ENCODE results near the gene SLC39A7. TPM values are rescaled to one million over a fixed set of nuclear protein-coding genes. Genes with fewer than 3 reads are reported as not detected.

Gene SLC39A7
- total and polyA plus RNA-seq, 4 donors, result 8.9 to 112 (median 71.1) TPM

GRCh38 chr6:33201935-33202334, 1.3 kb downstream of the SLC39A7 start (continued):
- TF ChIP-seq ZBTB33 (IDR thresholded peaks at IDR 0.05), result no peak
- TF ChIP-seq, protein P1, sequence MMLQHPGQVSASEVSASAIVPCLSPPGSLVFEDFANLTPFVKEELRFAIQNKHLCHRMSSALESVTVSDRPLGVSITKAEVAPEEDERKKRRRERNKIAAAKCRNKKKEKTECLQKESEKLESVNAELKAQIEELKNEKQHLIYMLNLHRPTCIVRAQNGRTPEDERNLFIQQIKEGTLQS (IDR thresholded peaks at IDR 0.05), result no peak

GRCh38 chr6:33202799-33203198, 2.1 kb downstream of the SLC39A7 start:
- TF ChIP-seq CTCF (IDR thresholded peaks at IDR 0.05; ENCODE audit: low read depth, low read length, missing input control), result no peak
- TF ChIP-seq RXRA (IDR thresholded peaks at IDR 0.05), result no peak
- TF ChIP-seq, protein P1 (IDR thresholded peaks at IDR 0.05), result no peak
- TF ChIP-seq, protein P2, sequence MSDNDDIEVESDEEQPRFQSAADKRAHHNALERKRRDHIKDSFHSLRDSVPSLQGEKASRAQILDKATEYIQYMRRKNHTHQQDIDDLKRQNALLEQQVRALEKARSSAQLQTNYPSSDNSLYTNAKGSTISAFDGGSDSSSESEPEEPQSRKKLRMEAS (IDR thresholded peaks at IDR 0.05), result no peak
- TF ChIP-seq FOXA1 (IDR thresholded peaks at IDR 0.05), result no peak
- TF ChIP-seq JUND (IDR thresholded peaks at IDR 0.05), result no peak
- no peak for TF ChIP-seq EGR1 (IDR thresholded peaks at IDR 0.05; ENCODE audit: low read depth in 2 of 2)
- H3K36me3 ChIP-seq (ENCODE audit: control insufficient read depth in 4 of 4, insufficient read depth in 3 of 4, low read depth in 1 of 4, low read length in 3 of 4), result peaks cover 3 to 19% (median 12%) of the 10 kb centered on the region in 4 donors
- no peak overlapping the region for H3K4me3 ChIP-seq (ENCODE audit: low read depth in 1 of 3, low read length in 3 of 3)
- H3K27ac ChIP-seq (ENCODE audit: low read depth in 1 of 2, low read length in 2 of 2), result no peak overlapping the region
- no peaks in the 10 kb centered on the region for H3K27me3 ChIP-seq (ENCODE audit: control insufficient read depth in 4 of 4, insufficient read depth in 4 of 4, low read length in 3 of 4)
- peaks cover 14 to 65% (median 48%) of the 10 kb centered on the region in 4 donors for H3K4me1 ChIP-seq (ENCODE audit: control insufficient read depth in 4 of 4, insufficient read depth in 4 of 4, low read length in 3 of 4)
- H3K9me3 ChIP-seq (ENCODE audit: control insufficient read depth in 4 of 4, low read length in 3 of 4), result no peaks in the 10 kb centered on the region
- 94% methylated on average over 6 of the region's 6 CpGs for WGBS
- no peak overlapping the region for H3K9ac ChIP-seq (ENCODE audit: low read depth in 1 of 2, low read length in 2 of 2)
- DNase-seq (ENCODE audit: low spot score), result no peak

DNA sequence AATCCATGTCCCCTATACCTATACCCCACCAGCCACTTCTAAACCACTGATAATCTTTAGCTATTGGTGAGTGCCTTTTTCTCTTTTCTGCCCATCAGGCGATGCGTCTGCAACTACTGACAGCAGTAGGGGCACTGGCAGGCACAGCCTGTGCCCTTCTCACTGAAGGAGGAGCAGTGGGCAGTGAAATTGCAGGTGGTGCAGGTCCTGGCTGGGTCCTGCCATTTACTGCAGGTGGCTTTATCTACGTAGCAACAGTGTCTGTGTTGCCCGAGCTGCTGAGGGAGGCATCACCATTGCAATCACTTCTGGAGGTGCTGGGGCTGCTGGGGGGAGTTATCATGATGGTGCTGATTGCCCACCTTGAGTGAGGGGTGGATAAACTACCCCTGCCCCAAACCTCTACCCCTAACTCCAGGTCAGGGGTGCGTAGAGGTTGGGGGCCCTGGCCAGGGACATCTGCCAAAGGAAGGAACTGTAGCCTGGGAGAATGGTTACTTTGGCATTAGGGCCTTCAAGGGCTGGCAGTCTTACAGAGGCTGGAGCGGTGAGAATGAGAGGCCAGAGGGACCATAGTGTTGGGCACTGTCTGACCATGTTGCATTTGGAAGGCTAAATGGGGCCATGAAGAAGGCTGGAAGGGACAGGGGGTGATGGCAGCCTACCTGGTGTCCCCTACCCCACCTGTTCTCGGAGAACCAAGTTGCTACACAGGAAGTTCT, 2.9 kb downstream of the SLC39A7 start:
- Histone ChIP-seq H3K27ac (ENCODE audit: low read depth in 1 of 2, low read length in 2 of 2) (no peak overlapping the region), H3K9ac (ENCODE audit: low read depth in 1 of 2, low read length in 2 of 2) (no peak overlapping the region), H3K27me3 (ENCODE audit: control insufficient read depth in 4 of 4, insufficient read depth in 4 of 4, low read length in 3 of 4) (no peaks in the 10 kb centered on the region), H3K36me3 (ENCODE audit: control insufficient read depth in 4 of 4, insufficient read depth in 3 of 4, low read depth in 1 of 4, low read length in 3 of 4) (peaks cover 3 to 19% (median 12%) of the 10 kb centered on the region in 4 donors), H3K4me1 (ENCODE audit: control insufficient read depth in 4 of 4, insufficient read depth in 4 of 4, low read length in 3 of 4) (peaks cover 9 to 57% (median 40%) of the 10 kb centered on the region in 4 donors), H3K4me3 (ENCODE audit: low read depth in 1 of 3, low read length in 3 of 3) (no peak overlapping the region), H3K9me3 (ENCODE audit: control insufficient read depth in 4 of 4, low read length in 3 of 4) (no peaks in the 10 kb centered on the region)
- WGBS, result 92% methylated on average over 7 of the region's 7 CpGs
- TF ChIP-seq REST (IDR thresholded peaks at IDR 0.05) (no peak), JUND (IDR thresholded peaks at IDR 0.05) (no peak), HNF4G (IDR thresholded peaks at IDR 0.05) (no peak), FOXA2 (IDR thresholded peaks at IDR 0.05) (no peak), EGR1 (IDR thresholded peaks at IDR 0.05; ENCODE audit: low read depth in 2 of 2) (no peak), ZBTB33 (IDR thresholded peaks at IDR 0.05) (no peak), RAD21 (IDR thresholded peaks at IDR 0.05) (no peak), FOXA1 (IDR thresholded peaks at IDR 0.05) (no peak)
- TF ChIP-seq, protein P2 (IDR thresholded peaks at IDR 0.05), result no peak
- TF ChIP-seq, protein P1 (IDR thresholded peaks at IDR 0.05), result no peak
- no peak for DNase-seq (ENCODE audit: low spot score)

Data from liver (tissue), 9 donors.